HG03039 (cell line): Measurements from ENCODE around the gene TMEM240.
A peak's percentile ranks its signal among the peaks of the same experiment; 100 is the strongest.
"Not testable (repeated sequence)": the region's sequence is repeated elsewhere in the genome, so short reads cannot be mapped to it uniquely, and the experiment has no call there.

Source experiments
- ATAC-seq: cut with Tn5 transposase; IDR thresholded peaks from one replicate; pipeline ENCODE4 v1.9.1; 2021; ENCODE audit warnings: mild to moderate bottlenecking, moderate library complexity; ENCODE audit not compliant: unreplicated experiment

Gene TMEM240

DNA sequence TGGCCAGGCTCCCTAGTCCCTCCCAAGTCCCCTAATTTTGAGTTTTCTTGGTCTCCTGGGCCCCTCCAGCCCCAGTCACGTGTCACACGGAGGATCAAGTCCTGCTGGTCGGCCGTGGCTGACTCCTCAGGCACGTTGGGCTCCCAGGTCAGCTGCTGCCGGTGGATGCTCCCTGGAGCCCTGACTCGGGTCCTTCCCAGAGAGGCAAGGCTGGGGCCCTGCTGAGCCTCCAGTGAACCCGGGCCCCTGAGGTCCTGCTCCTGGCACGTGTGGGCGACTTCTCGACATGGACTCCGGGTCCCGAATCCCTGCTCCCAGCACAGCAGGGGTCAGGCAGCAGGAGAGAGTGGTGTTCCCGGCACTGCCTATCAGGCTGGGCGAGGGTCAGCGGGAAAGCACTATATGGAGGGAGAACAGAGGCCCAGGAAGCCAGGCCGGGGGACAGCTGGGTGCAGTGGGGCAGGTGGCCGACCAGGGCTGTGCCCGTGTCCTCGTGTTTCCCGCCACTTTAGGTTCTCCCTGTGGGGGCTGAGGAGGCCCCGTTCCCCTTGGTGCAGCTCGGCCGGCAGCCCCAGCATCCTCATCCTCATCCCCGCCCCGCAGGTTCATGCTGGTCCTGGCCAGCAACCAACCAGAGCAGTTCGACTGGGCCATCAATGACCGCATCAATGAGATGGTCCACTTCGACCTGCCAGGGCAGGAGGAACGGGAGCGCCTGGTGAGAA, 13.2 kb downstream of the TMEM240 start:
- ATAC-seq: no peak

DNA sequence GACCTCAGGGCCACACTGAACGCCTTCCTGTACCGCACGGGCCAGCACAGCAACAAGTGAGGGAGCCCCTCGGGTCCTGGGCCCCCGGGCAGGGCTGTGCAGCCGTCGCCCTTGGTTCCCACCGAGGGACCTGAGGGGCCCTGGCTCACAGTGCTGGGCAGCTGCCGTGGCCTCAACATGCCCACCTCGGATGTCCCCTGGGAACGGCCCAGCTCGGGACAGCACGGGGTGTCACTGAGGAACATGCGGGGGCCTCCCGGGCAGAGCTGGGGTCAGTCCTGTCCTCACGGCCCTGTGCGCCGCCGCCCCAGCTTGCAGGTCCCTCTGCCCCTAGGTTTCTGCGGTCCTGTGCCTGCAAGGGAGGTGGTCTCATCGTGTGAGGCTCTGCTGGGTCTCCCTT, 13.9 kb downstream of the TMEM240 start:
- not testable (repeated sequence) for ATAC-seq

DNA sequence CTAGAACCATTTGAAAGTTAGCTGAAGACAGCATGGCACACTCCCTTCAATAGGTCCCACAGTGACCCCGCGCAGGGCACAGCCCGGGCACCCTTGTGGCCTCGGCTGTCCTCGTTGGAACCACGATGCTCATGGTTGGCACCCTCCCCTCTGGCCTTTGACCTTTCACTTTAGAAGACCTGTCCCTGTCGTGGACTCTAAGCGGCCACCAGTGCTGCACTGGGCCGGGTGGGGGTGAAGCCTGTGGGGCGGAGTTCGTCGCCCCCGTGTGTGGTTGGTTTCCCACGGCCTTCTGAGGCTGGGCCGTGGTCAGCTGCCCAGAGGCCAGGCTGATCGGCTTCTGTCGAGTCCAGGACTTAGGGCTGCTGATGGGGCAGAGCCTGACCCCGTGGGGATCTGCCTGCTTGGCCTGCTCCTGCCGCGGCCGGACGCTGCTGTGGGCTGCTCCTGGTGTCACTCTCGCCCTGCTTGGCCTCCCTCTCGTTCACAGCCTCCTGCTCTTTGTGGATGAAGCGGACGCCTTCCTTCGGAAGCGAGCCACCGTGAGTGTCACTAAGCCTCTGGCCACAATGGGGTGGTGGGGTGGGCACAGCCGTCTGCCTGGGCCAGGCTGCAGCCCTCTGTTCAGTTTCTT, 15.6 kb downstream of the TMEM240 start:
- ATAC-seq: not testable (repeated sequence)

DNA sequence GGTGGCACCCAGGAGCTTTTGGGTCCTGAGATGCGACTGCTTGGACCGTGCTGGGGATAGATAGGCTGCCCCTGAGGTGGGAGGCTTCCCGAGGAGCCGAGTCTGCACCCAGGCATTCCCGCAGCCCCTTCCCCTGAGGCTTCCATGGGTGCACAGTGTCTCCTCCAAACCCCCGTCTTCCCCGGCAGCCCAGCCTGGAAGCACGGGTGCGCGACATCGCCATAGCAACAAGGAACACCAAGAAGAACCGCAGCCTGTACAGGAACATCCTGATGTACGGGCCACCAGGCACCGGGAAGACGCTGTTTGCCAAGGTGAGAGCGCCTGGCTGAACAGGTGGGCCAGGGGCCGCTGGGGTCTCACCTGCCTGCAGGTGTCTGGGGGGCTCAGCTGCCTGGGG, 16.8 kb downstream of the TMEM240 start:
- ATAC-seq: not testable (repeated sequence)

DNA sequence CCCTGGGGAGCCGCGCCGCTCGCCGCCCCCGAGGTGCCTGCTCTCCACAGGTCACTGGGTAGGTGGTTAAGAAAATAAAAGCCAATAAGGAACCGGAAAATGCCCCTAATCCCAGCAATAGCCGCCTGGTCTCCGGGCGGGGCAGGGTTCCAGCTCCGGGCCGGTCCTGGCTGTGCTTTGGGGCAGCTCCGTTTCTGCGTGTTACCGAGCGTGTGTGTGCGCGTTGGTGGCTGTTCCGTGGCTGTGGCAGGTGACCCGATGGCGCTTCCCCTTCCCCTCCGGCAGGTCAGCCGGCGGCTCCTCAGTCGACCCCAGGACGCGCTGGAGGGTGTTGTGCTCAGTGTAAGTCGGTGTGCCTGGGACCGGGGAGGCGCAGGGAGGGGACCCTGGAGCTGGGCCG, 17.2 kb downstream of the TMEM240 start:
- not testable (repeated sequence) for ATAC-seq

DNA sequence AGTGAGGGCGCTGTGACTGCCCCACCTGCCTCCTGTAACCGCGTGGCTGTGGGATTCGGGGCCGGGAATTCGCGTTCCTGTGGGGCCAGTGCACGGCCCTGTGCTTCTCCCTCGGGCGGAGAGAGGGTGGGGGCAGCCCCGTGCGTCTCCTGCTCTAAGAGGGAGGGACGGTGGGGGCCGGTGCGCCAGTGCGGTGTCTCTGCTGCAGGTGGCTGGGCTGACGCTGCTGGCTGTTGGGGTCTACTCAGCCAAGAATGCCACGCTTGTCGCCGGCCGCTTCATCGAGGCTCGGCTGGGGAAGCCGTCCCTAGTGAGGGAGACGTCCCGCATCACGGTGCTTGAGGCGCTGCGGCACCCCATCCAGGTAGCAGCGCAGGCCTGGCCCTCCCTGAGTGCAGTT, 17.9 kb downstream of the TMEM240 start:
- not testable (repeated sequence) for ATAC-seq

DNA sequence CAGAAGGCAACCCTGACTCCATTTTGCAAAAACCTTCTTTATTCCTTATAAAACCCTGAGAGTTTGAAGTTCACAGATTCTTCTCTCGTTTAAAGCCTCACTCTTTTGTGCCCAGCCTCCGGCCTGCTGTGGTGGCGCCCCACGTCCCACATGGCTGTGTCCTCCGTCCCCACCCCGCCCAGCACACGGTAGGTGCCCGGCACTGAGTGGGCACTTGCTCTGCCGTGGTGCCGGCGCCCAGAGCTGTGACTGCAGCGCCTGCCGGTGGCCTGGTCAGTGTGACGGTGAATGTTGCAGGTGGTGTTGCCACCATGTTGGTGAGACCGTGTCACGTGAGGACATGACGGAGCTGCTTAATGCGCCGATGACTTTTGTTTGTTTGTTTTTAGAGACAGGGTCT, 19.1 kb downstream of the TMEM240 start:
- ATAC-seq: no peak

DNA sequence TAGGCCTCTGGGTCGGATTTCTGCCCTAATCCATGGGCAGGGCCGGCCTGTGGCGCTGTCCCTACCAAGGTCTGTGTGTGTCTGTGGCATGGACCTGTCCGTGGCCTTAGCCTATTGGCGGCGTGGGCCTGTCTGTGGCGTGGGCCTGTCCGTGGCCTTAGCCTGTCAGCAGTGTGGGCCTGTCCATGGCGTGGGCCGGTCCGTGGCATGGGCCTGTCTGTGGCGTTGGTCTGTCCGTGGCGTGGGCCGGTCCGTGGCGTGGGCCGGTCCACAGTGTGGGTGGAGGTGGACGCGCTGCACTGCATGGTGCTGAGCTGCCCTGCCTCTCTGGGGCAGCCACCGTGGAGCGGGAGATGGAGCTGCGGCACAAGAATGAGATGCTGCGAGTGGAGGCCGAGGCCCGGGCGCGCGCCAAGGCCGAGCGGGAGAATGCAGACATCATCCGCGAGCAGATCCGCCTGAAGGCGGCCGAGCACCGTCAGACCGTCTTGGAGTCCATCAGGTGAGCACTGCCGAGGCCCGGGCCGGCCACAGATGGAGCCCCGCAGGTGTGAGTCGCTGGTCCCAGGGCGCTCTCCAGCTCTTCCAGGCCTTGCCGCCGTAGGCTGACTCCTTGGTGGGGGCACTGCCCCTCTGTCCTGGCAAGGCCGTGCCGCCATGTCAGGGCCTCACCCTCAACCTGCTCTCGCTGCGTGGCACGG, 20.5 kb downstream of the TMEM240 start:
- ATAC-seq: not testable (repeated sequence)

DNA sequence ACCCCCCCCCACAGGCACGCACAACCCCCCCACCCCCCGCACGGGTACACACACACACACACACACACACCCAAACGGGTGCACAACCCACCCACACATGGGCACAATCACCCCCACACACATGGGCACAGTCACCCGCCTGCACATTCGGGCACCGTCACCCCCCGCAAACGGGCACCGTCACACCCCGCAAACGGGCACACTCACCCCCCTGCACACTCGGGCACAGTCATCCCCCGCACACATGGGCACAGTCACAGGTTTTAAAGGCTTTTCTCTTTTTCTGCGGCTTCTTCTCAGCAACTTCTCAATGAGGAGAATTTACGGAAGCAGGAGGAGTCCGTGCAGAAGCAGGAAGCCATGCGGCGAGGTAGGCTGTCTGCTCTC, 21.8 kb downstream of the TMEM240 start:
- ATAC-seq: not testable (repeated sequence)

DNA sequence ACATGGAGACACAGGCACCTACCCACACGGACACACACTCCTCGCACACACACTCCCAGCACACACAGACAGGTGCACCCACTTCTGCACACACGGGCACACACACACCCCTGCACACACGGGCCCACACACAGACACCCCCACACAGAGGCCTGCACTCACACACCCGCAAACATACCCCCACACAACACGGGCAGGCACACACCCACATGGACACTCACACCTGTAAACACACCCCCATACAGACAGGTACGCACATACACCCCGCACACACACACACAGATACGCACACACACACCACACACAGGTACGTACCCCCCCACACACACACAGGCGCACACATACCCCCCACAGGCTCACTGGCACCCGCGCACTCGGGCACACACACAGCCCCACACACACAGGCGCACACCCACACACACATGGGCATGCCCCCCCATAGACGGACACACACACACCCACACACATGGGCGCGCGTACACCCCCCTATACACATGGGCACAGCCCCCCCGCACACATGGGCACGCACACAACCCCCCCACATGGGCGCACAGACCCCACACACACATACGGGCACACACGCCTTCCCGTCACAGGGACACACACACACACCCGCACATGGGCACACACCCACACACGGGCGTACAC, 22.3 kb downstream of the TMEM240 start:
- no peak for ATAC-seq

DNA sequence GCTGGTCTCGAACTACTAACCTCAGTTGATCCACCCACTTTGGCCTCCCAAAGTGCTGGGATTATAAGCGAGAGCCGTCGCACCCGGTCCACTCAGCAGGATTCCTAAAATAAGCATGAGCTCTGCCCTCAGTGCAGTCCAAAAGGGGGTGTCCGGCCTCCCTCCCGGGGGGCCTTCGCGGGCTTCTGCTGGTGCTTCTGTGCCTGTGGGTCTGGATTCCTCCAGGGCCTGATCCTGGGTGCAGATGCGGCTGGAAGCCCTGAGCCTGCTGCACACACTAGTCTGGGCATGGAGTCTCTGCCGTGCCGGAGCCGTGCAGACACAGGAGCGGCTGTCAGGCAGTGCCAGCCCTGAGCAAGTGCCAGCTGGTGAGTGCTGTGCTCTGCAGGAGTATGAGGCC, 23.5 kb downstream of the TMEM240 start:
- not testable (repeated sequence) for ATAC-seq

DNA sequence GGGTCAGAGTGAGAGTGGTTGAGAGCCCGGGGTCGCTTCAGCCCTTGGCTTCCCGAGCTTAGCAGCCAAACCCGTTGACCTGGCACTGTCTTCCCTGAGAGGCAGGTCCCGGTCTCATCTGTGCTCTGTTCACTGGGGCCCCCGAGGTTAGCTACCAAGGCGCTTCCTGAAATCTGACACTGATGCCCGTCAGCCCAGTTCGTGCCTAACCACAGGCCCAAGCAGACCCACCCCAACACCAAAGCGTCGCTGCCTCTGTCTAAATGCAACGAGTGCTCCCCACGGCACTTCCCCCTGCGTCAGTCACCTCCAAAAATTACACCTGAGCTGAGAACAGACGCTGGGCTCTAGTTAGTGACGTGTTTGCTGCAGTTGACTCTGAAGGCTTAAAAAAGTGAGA, 26.0 kb downstream of the TMEM240 start:
- not testable (repeated sequence) for ATAC-seq

DNA sequence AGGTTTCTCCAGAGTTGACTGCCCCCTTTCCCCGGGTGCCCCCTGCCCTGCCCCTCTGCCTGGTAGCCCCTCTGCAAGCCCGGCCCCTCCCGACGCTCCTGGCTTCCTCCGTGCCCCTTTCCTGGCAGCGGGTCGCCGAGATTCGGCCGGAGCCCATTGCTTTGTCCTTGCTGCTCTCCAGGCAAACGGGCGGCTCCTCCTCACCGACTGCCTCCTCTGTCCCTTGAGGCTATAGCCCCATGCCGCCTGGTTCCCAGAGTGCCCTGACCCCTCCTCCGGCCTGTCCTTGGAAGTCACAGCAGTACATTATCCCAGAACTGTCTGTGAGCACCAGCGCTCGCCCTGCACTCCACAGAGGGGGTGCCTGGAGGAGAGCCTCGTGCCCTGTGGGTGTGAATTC, 26.7 kb downstream of the TMEM240 start:
- ATAC-seq: not testable (repeated sequence)

DNA sequence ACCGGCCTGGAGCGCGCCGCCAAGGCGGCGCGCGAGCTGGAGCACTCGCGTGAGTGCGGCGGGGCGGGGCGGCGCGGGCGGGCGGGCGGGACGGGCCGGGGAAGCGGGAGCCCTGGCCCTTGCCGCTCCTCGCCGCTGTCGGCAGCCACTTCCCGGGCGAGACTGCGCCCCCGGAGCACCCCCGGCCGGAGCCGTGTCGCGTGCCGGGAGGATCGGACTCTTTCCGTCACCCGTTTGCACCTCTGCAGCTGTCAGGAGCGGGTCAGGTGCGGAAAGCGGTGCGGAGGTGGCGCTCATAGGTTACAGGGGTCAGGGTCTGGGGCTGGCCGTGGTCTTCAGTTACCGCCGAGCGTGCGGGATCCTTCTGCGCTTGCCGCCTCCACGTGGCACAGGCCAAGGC, 28.0 kb downstream of the TMEM240 start:
- not testable (repeated sequence) for ATAC-seq

DNA sequence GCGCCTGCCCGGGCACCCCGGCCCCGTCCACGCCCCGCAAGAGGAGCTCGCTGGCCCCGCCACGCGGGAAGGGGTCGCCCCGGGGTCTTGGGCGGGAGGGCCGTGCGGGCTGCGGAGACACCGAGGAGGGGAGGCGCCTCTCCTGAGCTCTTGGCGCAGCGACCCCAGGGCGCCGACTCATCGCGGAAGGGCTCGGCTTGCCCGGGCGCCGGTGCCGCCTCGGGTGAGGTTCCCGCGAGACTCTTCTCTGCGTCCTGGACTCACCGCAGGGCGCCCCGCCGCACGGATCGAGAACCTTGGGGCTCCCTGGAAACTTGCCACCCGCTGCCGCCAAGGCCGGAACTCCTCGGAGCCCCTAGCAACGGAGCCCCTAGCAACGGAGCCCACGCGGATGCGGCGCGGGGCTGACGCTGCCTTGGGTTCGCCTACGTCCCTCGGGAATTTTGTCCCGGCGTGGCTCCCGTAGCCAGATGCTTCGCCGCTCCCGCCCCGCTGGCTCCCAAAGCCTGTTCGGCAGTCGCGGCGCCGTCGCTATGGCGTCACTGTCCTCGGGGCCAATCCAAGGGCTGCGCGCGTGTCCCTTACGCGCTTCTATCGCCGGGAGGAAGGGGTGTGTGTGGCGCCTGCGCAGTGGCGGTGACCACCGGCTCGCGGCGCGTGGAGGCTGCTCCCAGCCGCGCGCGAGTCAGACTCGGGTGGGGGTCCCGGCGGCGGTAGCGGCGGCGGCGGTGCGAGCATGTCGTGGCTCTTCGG, 28.7 kb downstream of the TMEM240 start, which contains the start of gene ATAD3A:
Gene ATAD3A (plus strand): TSS at position 630 of the 753 bp plus-strand sequence. CDS start 107 bp downstream, at position 737.
- peak; percentile 77 for ATAC-seq

DNA sequence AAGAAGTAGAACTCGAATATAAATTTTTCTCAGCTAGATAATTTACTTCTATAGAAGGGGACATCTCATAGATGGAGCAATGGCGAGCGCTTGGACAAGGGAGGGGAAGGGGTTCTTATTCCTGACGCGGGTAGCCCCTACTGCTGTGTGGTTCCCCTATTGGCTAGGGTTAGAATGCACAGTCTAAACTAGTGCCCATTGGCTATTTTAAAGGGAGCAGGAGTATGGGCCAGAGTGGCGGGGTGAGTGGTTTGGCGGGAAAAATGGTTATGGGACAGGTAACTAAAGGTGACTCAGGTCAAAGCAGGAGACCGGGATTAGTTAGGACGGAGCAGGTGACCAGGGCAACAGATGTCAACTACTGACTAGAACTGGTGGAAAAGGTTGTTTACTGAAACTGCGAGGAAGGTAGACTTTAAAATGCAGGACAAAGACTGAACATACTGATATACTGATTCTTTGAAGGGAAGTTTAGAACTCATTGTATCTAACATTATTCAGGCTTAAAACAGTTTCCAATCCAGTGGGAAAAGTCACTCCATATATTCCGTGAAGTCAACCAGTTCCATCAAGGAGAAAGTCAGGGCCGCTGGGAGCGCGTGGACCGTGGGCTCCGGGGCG, 29.4 kb downstream of the TMEM240 start:
- no peak for ATAC-seq

DNA sequence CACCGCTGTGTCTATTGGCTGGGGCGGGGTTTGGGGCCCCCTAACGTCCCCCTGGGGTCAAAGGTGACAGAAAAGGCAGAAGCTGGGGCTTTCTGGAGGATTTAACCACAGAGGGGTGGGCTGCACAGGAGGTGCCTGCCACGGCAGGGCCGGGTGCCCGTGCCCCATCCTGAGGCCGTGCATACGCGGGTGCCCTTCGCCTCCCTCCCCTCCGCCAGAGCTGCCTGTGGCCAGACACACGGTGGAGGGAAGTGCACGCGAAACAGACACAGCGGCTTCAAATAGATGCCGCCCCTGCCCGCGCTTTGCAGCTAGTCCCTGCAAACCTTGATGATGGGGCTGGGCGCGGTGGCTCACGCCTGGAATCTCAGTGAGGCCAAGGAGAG, 31.0 kb downstream of the TMEM240 start:
- ATAC-seq: not testable (repeated sequence)

DNA sequence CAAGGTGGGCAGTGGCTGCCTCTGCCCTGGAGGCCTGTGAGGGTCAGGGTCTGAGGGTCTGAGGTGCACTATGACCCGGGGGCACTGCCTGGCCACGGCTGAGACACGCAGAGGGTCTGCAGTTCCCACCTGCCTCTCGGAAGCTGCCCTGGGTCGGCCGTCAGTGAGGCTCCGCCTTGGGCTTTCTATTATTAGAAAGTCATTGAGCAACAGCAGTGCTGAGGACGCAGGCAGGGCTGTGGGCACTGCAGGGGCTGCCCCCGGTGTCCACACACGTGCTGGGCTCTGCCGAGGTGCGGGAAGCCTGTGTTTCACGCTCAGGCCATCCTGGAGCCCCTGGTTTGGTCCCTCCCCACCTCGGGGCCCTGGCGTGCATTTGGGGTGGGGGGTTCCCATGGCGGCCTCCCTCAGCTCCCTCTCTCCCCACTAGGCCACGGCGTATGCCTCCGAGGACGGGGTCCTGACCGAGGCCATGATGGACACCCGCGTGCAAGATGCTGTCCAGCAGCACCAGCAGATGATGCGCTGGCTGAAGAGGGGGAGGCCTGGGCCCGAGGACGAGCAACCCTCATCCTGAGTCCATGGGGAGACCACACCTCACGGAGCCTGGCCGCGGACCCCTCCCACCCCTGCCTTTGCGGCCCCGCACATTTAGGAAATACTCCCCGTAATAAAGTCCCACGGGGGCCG, 31.5 kb downstream of the TMEM240 start:
- ATAC-seq: not testable (repeated sequence)

DNA sequence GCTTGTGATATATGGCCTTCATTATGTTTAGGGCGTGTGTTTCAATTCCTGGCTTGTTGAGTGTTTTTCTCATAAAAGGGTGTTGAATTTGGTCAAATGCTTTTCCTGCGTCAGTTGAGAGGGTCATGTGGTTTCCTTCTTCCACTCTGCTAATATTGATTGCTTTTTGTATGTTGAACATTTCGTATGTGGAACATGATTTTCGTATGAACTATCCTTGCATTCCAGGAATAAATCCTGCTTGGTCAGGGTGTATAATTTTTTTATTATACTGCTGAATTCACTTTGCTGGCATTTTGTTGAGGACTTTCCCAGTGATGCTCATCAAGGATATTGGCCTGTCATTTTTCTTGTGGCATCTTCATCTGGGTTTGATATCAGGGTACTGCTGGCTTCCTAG, 33.1 kb downstream of the TMEM240 start:
- no peak for ATAC-seq

DNA sequence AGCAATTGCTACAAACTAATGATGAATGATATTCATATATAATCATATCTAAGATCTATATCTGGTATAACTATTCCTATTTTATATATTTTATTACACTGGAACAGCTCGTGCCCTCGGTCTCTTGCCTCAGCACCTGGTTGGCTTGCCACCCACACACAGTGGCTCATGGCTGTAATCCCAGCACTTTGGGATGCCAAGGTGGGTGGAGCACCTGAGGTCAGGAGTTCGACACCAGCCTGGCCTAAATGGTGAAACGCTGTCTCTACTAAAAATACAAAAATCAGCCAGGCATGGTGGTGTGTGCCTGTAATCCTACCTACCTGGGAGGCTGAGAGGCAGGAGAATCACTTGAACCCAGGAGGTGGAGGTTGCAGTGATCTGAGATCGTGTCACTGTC, 34.6 kb downstream of the TMEM240 start:
- not testable (repeated sequence) for ATAC-seq
